IMR-90 (cell line): ENCODE data around the gene DOCK4. TPM values are rescaled to one million over a fixed set of nuclear protein-coding genes. Genes with fewer than 3 reads are reported as not detected.

Experiments
- ATAC-seq: fragments of 200-7000 bp; cut with Tn5 transposase; 2 replicates; pipeline ENCODE4 v1.9.1; 2020; ENCODE audit warnings: low read depth, mild to moderate bottlenecking, moderate library complexity
- BruUV-seq: library from RNA; stranded (reverse); fragments of 400-500 nt; replicated peaks from 2 replicates; lab custom pipeline; 2021; lab: Mats Ljungman, UMichigan
- CTCF ChIA-PET: fragments of 300-600 bp; formaldehyde crosslinking; extraction: SDS; loops from one replicate; lab custom pipeline; 2021; ENCODE audit warnings: antibody characterized with exemption; lab: Yijun Ruan, JAX
- POLR2A ChIA-PET: fragments of 300-600 bp; sonication (Branson Sonifier 250); formaldehyde crosslinking; loops from one replicate; lab custom pipeline; 2022; ENCODE audit warnings: antibody characterized with exemption; ENCODE audit not compliant: unreplicated experiment; lab: Charles Lee
- DNase-seq: peaks from one replicate; pipeline ENCODE4 v3.0.0; 2013
- H2AFZ ChIP-seq: replicated peaks from 2 replicates; pipeline ENCODE3; 2013; ENCODE audit warnings: low read length, mild to moderate bottlenecking; ENCODE audit not compliant: poor library complexity
- H2AK5ac ChIP-seq: 2 replicates; pipeline ENCODE4 v1.6.1; 2013; ENCODE audit warnings: low read depth, low read length, inconsistent platforms
- H2AK9ac ChIP-seq: replicated peaks from 2 replicates; pipeline ENCODE3; 2013; ENCODE audit warnings: mild to moderate bottlenecking, low read depth, low read length, moderate library complexity; ENCODE audit not compliant: poor library complexity
- H2BK120ac ChIP-seq: 2 replicates; pipeline ENCODE4 v1.6.1; 2013; ENCODE audit warnings: low read depth, low read length, inconsistent platforms
- H2BK15ac ChIP-seq: 3 replicates; pipeline ENCODE4 v1.6.1; 2013; ENCODE audit warnings: low read depth, low read length, inconsistent platforms
- H2BK20ac ChIP-seq: 2 replicates; pipeline ENCODE4 v1.6.1; 2013; ENCODE audit warnings: low read depth, mild to moderate bottlenecking, inconsistent platforms, low read length, moderate library complexity
- H2BK5ac ChIP-seq: 2 replicates; pipeline ENCODE4 v1.6.1; 2013; ENCODE audit warnings: mild to moderate bottlenecking, low read depth, low read length, inconsistent platforms; ENCODE audit not compliant: poor library complexity, severe bottlenecking
- H3K14ac ChIP-seq: replicated peaks from 2 replicates; pipeline ENCODE4 v1.6.1; 2013; ENCODE audit warnings: low read depth, low read length, inconsistent platforms
- H3K18ac ChIP-seq: 2 replicates; pipeline ENCODE4 v1.6.1; 2013; ENCODE audit warnings: low read depth, low read length, control low read depth
- H3K23ac ChIP-seq: 2 replicates; pipeline ENCODE4 v1.6.1; 2013; ENCODE audit warnings: low read depth, low read length, inconsistent platforms
- H3K27ac ChIP-seq: 2 replicates; pipeline ENCODE4 v1.5.1; 2013; ENCODE audit warnings: mild to moderate bottlenecking, control low read depth, low read length; ENCODE audit not compliant: insufficient read depth
- H3K27me3 ChIP-seq: 2 replicates; pipeline ENCODE4 v1.6.1; 2013; ENCODE audit warnings: low read length; ENCODE audit not compliant: control insufficient read depth, insufficient read depth
- H3K36me3 ChIP-seq: 2 replicates; pipeline ENCODE4 v1.6.1; 2013; ENCODE audit warnings: low read length, mixed read lengths; ENCODE audit not compliant: control insufficient read depth, insufficient read depth
- H3K4ac ChIP-seq: 2 replicates; pipeline ENCODE4 v1.6.1; 2013; ENCODE audit warnings: low read depth, low read length, inconsistent platforms
- H3K4me1 ChIP-seq: 2 replicates; pipeline ENCODE4 v1.6.1; 2013; ENCODE audit warnings: low read length, mixed read lengths; ENCODE audit not compliant: control insufficient read depth, insufficient read depth
- H3K4me2 ChIP-seq: 2 replicates; pipeline ENCODE4 v1.6.1; 2013; ENCODE audit warnings: low read depth, mild to moderate bottlenecking, control low read depth, low read length, moderate library complexity
- H3K4me3 ChIP-seq: 2 replicates; pipeline ENCODE4 v1.5.1; 2013; ENCODE audit warnings: low read depth, mild to moderate bottlenecking, control low read depth, low read length, moderate library complexity; ENCODE audit not compliant: insufficient read depth
- H3K56ac ChIP-seq: 2 replicates; pipeline ENCODE4 v1.6.1; 2013; ENCODE audit warnings: low read length, inconsistent platforms; ENCODE audit not compliant: insufficient read depth; ENCODE audit errors: extremely low read depth
- H3K79me1 ChIP-seq, 2 experiments: 2 replicates each; pipeline ENCODE4 v1.6.1; 2013; ENCODE audit warnings: low read length in 2 of 2, inconsistent platforms in 1 of 2, low read depth in 1 of 2
- H3K9ac ChIP-seq: 2 replicates; pipeline ENCODE4 v1.6.1; 2013; ENCODE audit warnings: low read depth, low read length, control low read depth
- H3K9me1 ChIP-seq: 2 replicates; pipeline ENCODE4 v1.6.1; 2013; ENCODE audit warnings: low read length, inconsistent platforms; ENCODE audit not compliant: insufficient read depth
- H3K9me3 ChIP-seq: 2 replicates; pipeline ENCODE4 v1.6.1; 2013; ENCODE audit warnings: low read length; ENCODE audit not compliant: control insufficient read depth, insufficient read depth
- H4K20me1 ChIP-seq: 2 replicates; pipeline ENCODE4 v1.6.1; 2013; ENCODE audit warnings: low read length, inconsistent platforms; ENCODE audit not compliant: insufficient read depth
- H4K5ac ChIP-seq: 2 replicates; pipeline ENCODE4 v1.6.1; 2013; ENCODE audit warnings: mild to moderate bottlenecking, low read depth, low read length, control low read depth
- H4K8ac ChIP-seq, 2 experiments: 2 replicates each; pipeline ENCODE4 v1.6.1; 2013; ENCODE audit warnings: low read depth in 2 of 2, low read length in 2 of 2, control low read depth in 1 of 2, inconsistent platforms in 1 of 2
- H4K91ac ChIP-seq: 2 replicates; pipeline ENCODE4 v1.6.1; 2013; ENCODE audit warnings: low read depth, low read length, inconsistent platforms; ENCODE audit not compliant: insufficient read depth
- BHLHE40 ChIP-seq: fragments of 150-350 bp; IDR thresholded peaks from 2 replicates; pipeline ENCODE4 v1.6.1; 2016; ENCODE audit warnings: mild to moderate bottlenecking, low read depth, low read length
- CHD1 ChIP-seq: IDR thresholded peaks from 2 replicates; pipeline ENCODE4 v1.6.1; 2012; ENCODE audit warnings: low read depth, low read length, improper control_type of control experiment
- CTCF ChIP-seq: conservative IDR thresholded peaks from 2 replicates; pipeline ENCODE4 v1.5.1; 2012; ENCODE audit warnings: mild to moderate bottlenecking, low read depth, low read length, improper control_type of control experiment
- FOS ChIP-seq: fragments of 150-350 bp; IDR thresholded peaks from 2 replicates; pipeline ENCODE4 v1.6.1; 2016; ENCODE audit warnings: low read depth, low read length
- MAZ ChIP-seq: IDR thresholded peaks from 2 replicates; pipeline ENCODE4 v1.6.1; 2012; ENCODE audit warnings: low read depth, mild to moderate bottlenecking, low read length, improper control_type of control experiment, moderate library complexity, borderline replicate concordance
- RAD21 ChIP-seq: IDR thresholded peaks from 2 replicates; pipeline ENCODE4 v1.6.1; 2012; ENCODE audit warnings: low read length, improper control_type of control experiment
- RFX5 ChIP-seq: IDR thresholded peaks from 2 replicates; pipeline ENCODE4 v1.8.0; 2012; ENCODE audit warnings: low read depth, mild to moderate bottlenecking, low read length, moderate library complexity
- WGBS, 2 experiments: methylation state at CpG; one replicate each; pipeline versions ENCODE4 v1.1.5 to v1.1.7; 2013; ENCODE audit warnings: missing lambda C conversion rate in 2 of 2; ENCODE audit not compliant: insufficient read length in 1 of 2; ENCODE audit errors: extremely low coverage in 2 of 2; 5-methylcytosine and 5-hydroxymethylcytosine counted together
- dilution Hi-C: fragments of 300-500 bp; cut with HindIII; formaldehyde crosslinking; loops from one replicate; pipeline ENCODE4 v1.14.3; 2018; ENCODE audit warnings: low sequenced_read_pairs; ENCODE audit not compliant: unreplicated experiment
- in situ Hi-C: fragments of 300-500 bp; cut with MboI; formaldehyde crosslinking; loops from 3 replicates; pipeline ENCODE4 v1.14.3; 2019; ENCODE audit warnings: low sequenced_read_pairs, inconsistent platforms, mixed read lengths
- intact Hi-C: fragments of 100-400 bp; cut with micrococcal nuclease; formaldehyde crosslinking; loops from 2 replicates; pipeline ENCODE4 v1.10.0; 2022
- polyA plus RNA-seq, 3 experiments: library from polyadenylated mRNA; depleted of rRNA; stranded (reverse); fragments of >200 nt; gene quantifications; 2 replicates each; pipeline ENCODE4 v1.2.3, GENCODE V29; 2012; ENCODE audit warnings: low replicate concordance in 1 of 3
- total RNA-seq: library from RNA; depleted of rRNA; stranded (reverse); fragments of >200 nt; gene quantifications from 2 replicates; pipeline ENCODE4 v1.2.3, GENCODE V29; 2012

Gene DOCK4
- total and polyA plus RNA-seq, 2 of the 4 experiments (the other 2 are of a cell fraction): 4.4 to 12.2 TPM

- Histone ChIP-seq H4K91ac (no peak overlapping the region), H3K56ac (no peak overlapping the region), H2AK5ac (no peak overlapping the region; the same call in 1 of the 2 replicates), H3K36me3 (peaks cover 10% of the 10 kb centered on the region), H3K4me2 (no peak overlapping the region), H3K18ac (no peak overlapping the region; the same call in 1 of the 2 replicates), H3K4me1 (peaks cover 3% of the 10 kb centered on the region; the same call in 1 of the 2 replicates), H3K4me3 (no peak overlapping the region), H3K9ac (no peak overlapping the region), H3K79me1 (no peaks in the 10 kb centered on the region), H3K4ac (no peak overlapping the region), H4K8ac (no peak overlapping the region), H4K5ac (no peak overlapping the region), H3K9me3 (no peaks in the 10 kb centered on the region), H3K9me1 (0 out of 2 replicates have a peak, but pooled peaks cover 3% of the 10 kb centered on the region), H2AFZ (no peak overlapping the region), H2BK5ac (no peak overlapping the region), H2AK9ac (no peak overlapping the region), H3K23ac (no peak overlapping the region), H3K27ac (no peak overlapping the region), H2BK15ac (no peak overlapping the region), H3K27me3 (no peaks in the 10 kb centered on the region), H4K20me1 (no peaks in the 10 kb centered on the region), H2BK20ac (no peak overlapping the region), H2BK120ac (no peak overlapping the region), H3K14ac (peak overlapping the region; percentile 19; the same call in 1 of the 2 replicates)
- CTCF ChIA-PET: no interaction called here
- TF ChIP-seq RFX5: no peak
- TF ChIP-seq MAZ: no peak
- no peak for TF ChIP-seq CHD1
- TF ChIP-seq BHLHE40: no peak
- TF ChIP-seq CTCF: no peak
- TF ChIP-seq RAD21: no peak
- TF ChIP-seq FOS: no peak
- DNase-seq: peak; percentile 23
- dilution Hi-C loops (no loop called here), in situ Hi-C loops (no loop called here), intact Hi-C loops (no loop called here)
- POLR2A ChIA-PET: no interaction called here
- no CpG with 5 or more reads among the region's 1 CpG for WGBS, 2 experiments
- BruUV-seq: no TSS peak
- ATAC-seq: no peak; the same call in 1 of the 2 replicates
These were observed 274.2 kb downstream of the DOCK4 start for GRCh38 chr7:111931958-111932357.
